OCI-LY1 (cell line): ENCODE measurements around the gene CERK.

Source experiments
- EZH2 ChIP-seq: fragments of 200-600 bp; sonication (generic), shearing (Covaris generic); IDR thresholded peaks from 2 replicates; pipeline ENCODE4 v1.8.0; 2017; ENCODE audit warnings: borderline replicate concordance, mixed run types, mild to moderate bottlenecking, antibody characterized with exemption, low read length, moderate library complexity, mixed read lengths
- TF ChIP-seq, protein P1 (sequence below): fragments of 200-600 bp; sonication (generic), shearing (Covaris generic); IDR thresholded peaks from 2 replicates; pipeline ENCODE4 v1.5.1; 2017; ENCODE audit warnings: mild to moderate bottlenecking, antibody characterized with exemption, low read length, moderate library complexity, mixed read lengths

- TF ChIP-seq EZH2: no peak
- TF ChIP-seq, protein P1, sequence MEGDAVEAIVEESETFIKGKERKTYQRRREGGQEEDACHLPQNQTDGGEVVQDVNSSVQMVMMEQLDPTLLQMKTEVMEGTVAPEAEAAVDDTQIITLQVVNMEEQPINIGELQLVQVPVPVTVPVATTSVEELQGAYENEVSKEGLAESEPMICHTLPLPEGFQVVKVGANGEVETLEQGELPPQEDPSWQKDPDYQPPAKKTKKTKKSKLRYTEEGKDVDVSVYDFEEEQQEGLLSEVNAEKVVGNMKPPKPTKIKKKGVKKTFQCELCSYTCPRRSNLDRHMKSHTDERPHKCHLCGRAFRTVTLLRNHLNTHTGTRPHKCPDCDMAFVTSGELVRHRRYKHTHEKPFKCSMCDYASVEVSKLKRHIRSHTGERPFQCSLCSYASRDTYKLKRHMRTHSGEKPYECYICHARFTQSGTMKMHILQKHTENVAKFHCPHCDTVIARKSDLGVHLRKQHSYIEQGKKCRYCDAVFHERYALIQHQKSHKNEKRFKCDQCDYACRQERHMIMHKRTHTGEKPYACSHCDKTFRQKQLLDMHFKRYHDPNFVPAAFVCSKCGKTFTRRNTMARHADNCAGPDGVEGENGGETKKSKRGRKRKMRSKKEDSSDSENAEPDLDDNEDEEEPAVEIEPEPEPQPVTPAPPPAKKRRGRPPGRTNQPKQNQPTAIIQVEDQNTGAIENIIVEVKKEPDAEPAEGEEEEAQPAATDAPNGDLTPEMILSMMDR: no peak
Measured at GRCh38 chr22:46651316-46651715, 86.7 kb downstream of the CERK start.
